Muscle of back (tissue), 11 donors: ENCODE results near the gene PEX26. TPM values are rescaled to one million over a fixed set of nuclear protein-coding genes. Genes with fewer than 3 reads are reported as not detected.

Source experiments
- DNase-seq, 3 donors: peaks; one replicate each; pipeline versions ENCODE4 v3.0.0 to v3.0.0-alpha.2; 2013
- polyA plus RNA-seq, 10 donors: library from polyadenylated mRNA; unstranded; fragments of 120-200 nt; gene quantifications; one replicate each; pipeline ENCODE4 v1.2.1, GENCODE V29; 2013; ENCODE audit not compliant: insufficient read length in 10 of 10

PEX26 gene
- polyA plus RNA-seq, 10 donors, result 14.4 to 18.3 (median 16.5) TPM

- peak in 1 of 3 donors; percentile 56 for DNase-seq
Observed at GRCh38 chr22:18056161-18056666, 21.6 kb upstream of the PEX26 start.

DNA sequence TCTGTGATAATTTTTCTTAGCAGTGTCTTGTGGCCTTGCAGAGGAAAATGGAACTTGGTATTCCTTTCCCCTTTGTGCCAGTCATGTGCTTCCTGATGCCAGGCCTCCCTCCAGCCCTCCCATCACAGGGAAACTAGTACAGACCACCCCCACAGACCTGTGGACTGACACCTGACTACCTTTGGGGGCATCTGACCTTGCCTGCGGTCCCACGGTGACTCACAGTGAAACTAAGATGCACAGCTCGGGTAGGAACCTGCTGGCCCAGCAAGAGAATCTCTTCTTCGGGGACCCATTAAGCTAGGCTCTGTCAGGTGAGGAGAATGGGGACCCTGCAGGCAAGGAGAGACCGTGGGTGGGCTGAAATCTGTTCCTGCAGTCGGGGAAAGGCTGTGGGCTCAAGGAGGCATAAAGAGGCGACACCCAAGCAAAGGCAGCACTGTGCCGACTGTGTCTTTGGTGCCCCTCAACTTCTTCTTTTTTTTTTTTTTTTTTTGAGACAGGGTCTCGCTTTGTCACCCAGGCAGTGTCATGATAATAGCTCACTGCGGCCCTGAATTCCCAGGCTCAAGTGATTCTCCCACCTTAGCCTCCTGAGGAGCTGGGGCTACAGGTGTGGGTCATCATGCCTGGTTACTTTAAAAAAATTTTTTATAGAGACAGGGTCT lies 20.8 kb upstream of the PEX26 start:
- no peak for DNase-seq

DNA sequence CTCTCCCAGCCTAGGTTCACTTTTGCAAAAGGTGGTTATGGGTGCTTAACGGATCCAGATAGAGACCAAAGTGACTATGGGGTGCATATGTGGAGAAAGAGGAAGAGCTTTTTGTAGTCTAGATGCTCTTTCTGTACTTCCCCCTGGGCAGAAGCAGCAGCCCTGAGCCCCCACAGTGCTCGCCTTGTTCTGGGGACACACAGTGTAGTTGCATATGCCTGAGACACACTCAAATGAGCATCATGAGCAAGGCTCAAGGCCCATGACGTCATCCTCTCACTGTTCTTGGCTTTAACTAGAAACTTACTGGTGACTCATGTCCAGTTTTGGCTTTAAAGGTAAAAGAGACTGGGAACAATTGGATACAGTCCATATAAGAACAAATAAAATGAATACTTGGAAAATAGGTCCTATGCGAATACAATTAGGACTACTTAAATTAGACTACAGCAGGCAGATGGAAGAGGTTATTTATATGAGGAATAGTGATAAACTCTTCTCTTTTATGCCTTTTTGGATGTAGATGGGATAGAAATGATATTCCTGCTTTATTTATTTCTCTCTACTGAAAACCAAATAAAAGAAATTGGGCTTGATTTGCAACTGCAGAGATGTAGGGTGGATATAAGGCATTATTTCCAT lies 20.1 kb upstream of the PEX26 start:
- peak; percentile 80 to 92 (median 88) for DNase-seq

DNA sequence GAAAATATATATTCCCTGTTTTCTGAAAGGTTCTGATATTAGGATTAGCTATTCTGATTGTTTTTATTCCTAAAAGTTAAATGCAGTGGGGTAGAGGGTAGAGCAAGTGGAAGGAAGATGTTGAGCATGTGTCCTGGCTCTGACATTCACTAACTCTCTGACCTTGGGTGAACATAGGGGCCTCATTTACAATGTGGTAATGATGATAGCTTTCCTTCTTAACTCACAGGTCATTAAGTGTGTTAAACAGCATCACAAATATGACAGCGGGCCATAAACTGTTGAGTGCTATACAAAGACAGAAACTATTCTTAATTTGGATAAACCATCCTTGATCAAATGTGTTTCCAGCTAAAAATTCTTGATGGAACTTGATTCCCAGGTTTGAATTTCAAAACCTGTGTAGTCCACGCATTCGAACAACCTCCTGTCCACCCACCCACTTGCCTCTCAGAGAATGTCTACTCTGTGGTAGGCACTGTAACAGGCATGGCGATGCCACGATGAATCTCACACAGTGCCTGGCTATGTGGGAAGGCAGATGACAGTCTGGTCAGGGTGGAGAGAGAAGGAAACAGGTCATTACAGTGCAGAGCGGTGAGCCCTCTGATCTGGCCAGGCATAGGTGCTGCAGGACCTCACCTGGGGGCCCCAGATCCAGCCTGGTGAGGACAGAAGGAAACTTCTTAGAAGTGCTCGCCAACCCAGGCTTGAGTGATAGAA lies 19.3 kb upstream of the PEX26 start:
- DNase-seq, result no peak

DNA sequence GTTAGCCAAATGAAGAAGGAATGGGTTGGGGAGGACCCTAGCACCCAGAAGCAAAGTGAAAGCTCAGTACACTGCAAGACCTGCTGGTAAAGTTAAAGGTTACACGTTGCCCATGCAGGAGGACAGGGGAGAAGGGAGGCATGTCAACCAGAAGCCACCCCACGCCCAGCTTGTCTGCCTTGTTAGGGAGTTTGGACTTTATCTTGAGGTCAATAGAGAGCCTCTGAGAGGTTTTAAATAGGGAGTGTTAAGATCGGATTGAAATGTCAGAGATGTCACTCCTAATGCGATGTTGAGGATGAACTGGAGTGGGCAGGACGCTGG lies 18.7 kb upstream of the PEX26 start:
- DNase-seq, result no peak

DNA sequence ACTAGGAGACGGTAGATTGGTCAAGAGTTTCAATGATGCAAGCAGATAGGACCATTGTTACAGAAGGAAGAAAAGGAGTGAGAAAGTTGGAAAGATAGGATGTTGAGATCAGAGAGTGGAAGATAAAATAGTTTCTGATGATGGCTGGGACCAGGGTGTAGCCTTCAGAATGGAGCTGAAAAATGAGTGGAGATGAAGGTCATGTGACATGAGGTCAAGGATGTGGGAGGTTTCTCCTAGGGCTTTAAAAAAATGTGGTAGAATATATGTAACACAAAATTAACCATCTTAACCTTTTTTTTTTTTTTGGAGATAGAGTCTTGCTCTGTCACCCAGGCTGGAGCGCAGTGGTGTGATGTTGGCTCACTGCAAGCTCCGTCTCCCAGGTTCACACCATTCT lies 18.3 kb upstream of the PEX26 start:
- DNase-seq, result no peak

GRCh38 chr22:18059991-18060390 lies 17.8 kb upstream of the PEX26 start:
- DNase-seq, result no peak

DNA sequence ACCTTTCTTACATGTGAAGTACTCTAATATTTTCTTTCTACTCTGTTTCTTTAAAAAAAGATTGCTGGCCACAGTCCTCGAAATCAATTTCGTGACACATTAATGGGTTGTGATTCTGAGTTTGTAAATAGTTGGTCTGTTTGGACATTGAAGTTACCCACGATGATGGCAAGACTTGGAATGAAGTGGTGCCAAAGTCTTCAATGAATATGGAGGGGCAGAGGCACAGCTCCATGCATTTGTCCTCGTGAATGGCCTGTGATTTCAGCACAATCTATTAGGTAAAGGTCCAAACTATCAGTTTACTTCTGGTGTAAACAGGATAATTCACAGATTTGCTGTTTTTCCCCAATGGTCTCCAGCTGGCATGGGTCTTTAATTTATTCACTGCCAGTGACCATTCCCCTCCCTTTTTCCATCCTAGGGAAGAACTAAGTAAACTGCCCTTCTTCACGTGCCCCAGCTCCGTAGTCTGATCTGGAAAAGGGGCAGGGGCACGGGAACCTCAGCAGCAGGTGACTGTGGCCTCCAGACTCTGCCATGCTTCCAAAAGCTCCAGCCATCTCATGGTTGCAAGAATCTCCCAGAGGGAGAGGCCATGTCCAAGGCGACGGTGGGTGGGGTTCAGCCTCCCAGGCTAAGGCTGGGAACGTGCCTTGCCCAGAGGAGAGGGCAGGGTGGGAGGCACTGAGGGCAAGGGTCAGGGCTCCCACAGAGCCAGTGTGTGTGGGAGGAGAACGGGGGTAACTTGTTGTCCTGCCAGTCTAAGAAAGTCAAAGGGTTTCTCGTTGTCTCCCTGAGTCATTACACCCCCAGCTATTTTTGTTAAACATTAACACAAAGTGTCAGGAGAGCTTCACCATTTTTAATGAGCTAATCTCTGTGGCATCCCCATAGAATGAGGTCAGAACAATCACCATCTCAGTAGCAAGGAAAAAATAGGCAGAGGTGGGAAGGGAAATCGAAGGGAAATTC lies 16.9 kb upstream of the PEX26 start:
- no peak for DNase-seq

GRCh38 chr22:18062421-18062820 lies 15.4 kb upstream of the PEX26 start:
- no peak for DNase-seq

GRCh38 chr22:18063306-18063705 lies 14.5 kb upstream of the PEX26 start:
- peak in 1 of 3 donors; percentile 28 for DNase-seq

DNA sequence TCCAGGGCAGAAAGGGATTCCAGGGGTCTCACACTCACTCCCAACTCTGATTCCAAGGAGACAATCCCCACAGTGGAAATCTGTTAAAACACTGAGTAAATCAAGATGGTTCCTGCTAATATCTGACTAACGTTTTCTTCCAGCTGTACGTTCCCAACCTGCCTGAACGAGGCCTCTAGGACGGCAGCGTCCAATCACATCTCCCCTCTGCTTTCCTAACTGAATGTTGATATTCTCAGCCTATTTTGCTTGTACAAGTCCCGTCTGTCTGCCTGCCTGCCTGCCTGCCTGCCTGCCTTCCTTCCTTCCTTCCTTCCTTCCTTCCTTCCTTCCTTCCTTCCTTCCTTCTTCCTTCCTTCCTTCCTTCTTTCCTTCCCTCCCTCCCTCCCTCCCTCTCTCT lies 14.1 kb upstream of the PEX26 start:
- peak in 1 of 3 donors; percentile 40 for DNase-seq

DNA sequence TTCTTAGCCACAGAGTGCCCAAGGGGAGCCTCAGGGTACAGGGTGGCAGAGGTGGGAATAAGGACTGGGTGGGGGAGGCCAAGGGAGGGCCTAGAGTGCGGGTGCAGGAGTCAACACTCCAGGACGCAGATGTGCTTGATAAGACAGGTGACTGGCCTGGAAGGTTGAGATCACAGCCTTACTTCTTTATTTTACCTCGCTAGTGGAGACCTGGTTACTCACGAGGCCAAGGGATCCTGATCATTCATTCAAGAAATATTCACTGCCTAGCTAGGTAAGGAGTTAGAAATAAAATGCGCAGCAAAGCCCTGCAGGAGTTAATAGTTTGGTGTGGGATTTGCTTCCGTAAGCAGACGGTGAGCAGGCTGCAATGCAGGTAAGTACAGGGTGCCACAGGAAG lies 13.2 kb upstream of the PEX26 start:
- no peak for DNase-seq

DNA sequence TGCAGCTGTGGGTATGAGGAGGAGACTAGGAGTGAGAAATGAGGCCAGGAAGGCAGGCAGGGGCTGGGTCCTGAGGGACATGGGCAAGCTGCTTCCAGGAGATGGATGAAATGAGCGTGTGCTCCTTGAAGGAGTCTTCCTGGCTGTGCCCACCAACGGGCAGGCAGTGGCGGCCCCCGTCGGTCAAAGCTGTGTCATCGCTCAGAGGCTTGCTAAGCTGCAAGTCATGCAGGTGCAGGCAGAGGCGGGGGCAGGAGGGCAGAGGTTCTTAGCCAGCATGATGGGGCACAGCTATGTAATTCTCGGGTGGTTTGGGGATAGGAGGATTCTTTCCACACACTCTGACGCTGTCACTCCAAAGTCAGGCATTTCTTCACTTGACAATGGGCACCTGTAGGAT lies 12.5 kb upstream of the PEX26 start:
- DNase-seq, result no peak

DNA sequence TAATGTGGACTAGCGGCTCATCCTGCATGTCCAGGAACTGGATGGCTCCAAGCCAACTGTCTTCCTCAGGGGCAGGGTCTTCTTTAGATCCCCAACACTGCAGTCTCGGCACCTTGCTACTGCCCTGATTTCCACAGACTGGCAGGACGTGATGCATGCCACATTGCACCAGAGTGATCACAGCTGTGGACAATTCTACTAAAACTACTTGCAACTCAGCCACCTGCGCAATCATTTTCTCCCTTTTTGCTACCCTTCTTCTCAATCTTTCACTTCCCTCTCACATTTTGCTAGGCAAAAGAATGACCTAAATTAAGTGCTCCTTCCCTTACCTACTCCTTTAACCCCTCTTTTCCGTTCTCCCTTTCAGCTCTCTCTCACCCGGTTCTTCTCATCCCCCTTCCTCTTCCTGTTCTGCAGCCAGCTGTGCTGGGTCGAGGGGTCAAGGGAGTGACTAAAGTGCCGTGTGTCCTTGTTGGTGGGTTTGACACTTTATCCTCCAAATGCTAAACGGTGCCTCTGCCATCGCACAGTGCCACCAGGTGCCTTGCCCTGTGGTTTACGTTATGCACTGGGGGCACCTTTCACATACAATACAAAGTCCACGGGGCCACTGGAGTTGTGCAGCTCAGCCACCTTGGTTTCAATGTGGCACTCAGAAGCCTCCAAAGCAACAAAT lies 11.5 kb upstream of the PEX26 start:
- no peak for DNase-seq

DNA sequence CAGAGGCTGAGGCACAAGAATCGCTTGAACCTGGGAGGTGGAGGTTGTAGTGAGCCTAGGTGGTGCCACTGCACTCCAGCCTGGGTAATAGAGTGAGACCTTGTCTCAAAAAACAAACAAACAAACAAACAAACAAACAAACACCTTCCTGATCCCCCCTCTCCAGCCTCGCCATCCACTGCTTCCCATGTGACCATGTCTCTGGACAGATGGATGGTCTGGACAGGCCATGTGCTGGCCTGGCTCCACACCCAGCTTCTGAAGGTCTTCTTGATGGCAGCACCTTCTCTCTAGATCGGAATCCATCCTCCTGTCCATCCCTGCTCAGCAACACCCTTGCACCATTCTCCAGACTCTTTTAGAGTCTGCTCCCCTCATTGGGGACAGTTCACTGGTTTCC lies 10.7 kb upstream of the PEX26 start:
- no peak for DNase-seq

GRCh38 chr22:18067548-18068341 lies 10.0 kb upstream of the PEX26 start:
- no peak for DNase-seq

- DNase-seq, result no peak
Observed at GRCh38 chr22:18068381-18068988, 9.3 kb upstream of the PEX26 start.

DNA sequence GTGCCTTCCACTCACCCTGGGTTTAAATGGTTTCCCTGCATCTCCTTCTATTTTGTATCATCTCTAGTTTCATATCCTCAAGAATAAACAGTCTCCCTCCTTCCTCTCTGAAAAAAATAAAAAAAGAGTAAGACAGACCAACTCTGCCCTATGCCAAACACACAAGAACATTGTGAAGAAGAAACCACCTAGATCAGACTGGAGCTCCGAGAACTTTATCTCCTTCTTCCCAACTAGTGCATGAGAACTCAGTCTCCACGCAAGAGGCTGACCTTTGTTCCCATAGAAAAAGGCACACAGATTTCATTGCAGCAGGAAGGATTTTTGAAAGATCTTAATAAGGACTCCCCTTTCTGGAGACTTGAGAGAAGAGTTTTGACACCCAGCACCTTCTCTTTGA lies 8.7 kb upstream of the PEX26 start:
- DNase-seq, result no peak

DNA sequence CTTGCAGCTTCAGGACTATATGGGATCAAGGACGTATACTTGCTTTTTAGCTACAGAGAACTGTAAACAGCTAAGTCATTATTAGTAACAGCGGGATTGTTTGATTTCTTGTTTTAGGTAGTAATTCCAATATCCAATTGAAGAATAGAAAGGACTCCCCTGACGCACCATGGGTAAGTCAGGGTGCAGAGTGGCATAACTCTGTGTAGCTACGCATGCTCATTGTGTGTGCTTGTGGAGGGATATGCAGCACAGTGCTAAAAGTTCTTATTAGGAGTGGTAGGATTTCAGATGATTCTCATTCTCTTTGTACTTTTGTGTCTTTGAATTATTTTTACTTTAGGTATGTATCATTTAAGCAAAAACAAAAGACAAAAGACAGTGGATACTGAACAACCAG lies 7.7 kb upstream of the PEX26 start:
- no peak for DNase-seq
